Thyroid gland (tissue), 4 donors: ENCODE results near the gene CRACR2B. TPM values are rescaled to one million over a fixed set of nuclear protein-coding genes. Genes with fewer than 3 reads are reported as not detected.
A peak's percentile ranks its signal among the peaks of the same experiment; 100 is the strongest.

Source experiments
- DNase-seq, 2 donors: peaks; one replicate each; pipeline ENCODE4 v3.0.0-alpha.2; 2019
- H3K27ac ChIP-seq, 3 donors: fragments of 200-600 bp; sonication (generic); 1 replicate in 2 of 3; 2 replicates in 1 of 3; pipeline ENCODE4 v1.5.1; 2016 to 2019; ENCODE audit warnings: mild to moderate bottlenecking in 1 of 3, moderate library complexity in 1 of 3
- H3K27me3 ChIP-seq: fragments of 200-600 bp; sonication (generic); one replicate; pipeline ENCODE4 v1.5.1; 2019
- H3K36me3 ChIP-seq, 2 donors: fragments of 200-600 bp; sonication (generic); one replicate each; pipeline ENCODE4 v1.5.1; 2016 to 2019
- H3K4me1 ChIP-seq, 2 donors: fragments of 200-600 bp; sonication (generic); one replicate each; pipeline ENCODE4 v1.5.1; 2017 to 2019
- H3K4me3 ChIP-seq, 3 donors: fragments of 200-600 bp; sonication (generic); replicated peaks in 1 of 3; 1 replicate in 2 of 3; 2 replicates in 1 of 3; pipeline ENCODE4 v1.5.1; 2016; ENCODE audit warnings: mild to moderate bottlenecking in 1 of 3
- H3K9me3 ChIP-seq: fragments of 200-600 bp; sonication (generic); one replicate; pipeline ENCODE4 v1.5.1; 2017
- POLR2A ChIP-seq, 2 donors: fragments of 450-650 bp; IDR thresholded peaks; one replicate each; pipeline ENCODE4 v1.6.1; 2017; ENCODE audit warnings: antibody characterized with exemption in 2 of 2, mild to moderate bottlenecking in 2 of 2, moderate library complexity in 1 of 2
- WGBS, 2 donors: methylation state at CpG; one replicate each; pipeline ENCODE4 v1.1.5; 2017; 5-methylcytosine and 5-hydroxymethylcytosine counted together
- intact Hi-C: fragments of 100-400 bp; cut with DNase I; formaldehyde crosslinking; loops from one replicate; pipeline ENCODE4 v1.15.1; 2023
- total RNA-seq, 4 donors: library from RNA; depleted of rRNA; stranded (reverse); fragments of >200 nt; gene quantifications; one replicate each; pipeline ENCODE4 v1.2.3, GENCODE V29; 2016
- TF ChIP-seq, protein P1 (sequence below), 6 experiments: fragments of 200-600 bp in 3 of 6; fragments of 450-650 bp in 3 of 6; sonication (generic) in 3 of 6; IDR thresholded peaks; one replicate each; pipeline ENCODE4 v1.5.1; 2016 to 2019; ENCODE audit warnings: antibody characterized with exemption in 6 of 6, mild to moderate bottlenecking in 2 of 6, inconsistent platforms in 1 of 6, moderate library complexity in 1 of 6

The CRACR2B gene
- total RNA-seq, 4 donors from 2014 or later: 4.1 to 21.2 (median 12.3) TPM

DNA sequence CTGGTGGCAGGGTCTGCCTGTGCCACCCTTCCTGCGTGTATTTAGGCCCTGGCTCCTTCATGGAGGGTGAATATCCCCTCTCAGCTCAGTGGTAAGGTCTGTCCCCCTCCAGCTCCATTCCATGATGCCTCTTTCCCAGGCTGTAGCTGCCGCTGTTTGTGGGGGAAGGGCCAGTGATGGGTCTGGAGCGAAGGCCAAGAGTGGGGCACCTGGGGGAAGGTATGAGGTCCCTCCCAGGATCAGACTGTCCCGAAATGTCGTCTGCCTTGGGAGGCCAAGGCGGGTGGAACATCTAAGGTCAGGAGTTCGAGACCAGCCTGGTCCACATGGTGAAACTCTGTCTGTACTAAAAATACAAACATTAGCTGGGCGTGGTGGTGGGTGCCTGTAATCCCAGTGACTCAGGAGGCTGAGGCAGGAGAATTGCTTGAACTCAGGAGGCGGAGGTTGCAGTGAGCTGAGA, 6.2 kb downstream of the CRACR2B start:
- 54 to 72% methylated on average over 8 to 9 of the region's 9 CpGs for WGBS, 2 donors
- H3K4me1 ChIP-seq: peaks cover 47 to 53% of the 10 kb centered on the region in 2 donors

DNA sequence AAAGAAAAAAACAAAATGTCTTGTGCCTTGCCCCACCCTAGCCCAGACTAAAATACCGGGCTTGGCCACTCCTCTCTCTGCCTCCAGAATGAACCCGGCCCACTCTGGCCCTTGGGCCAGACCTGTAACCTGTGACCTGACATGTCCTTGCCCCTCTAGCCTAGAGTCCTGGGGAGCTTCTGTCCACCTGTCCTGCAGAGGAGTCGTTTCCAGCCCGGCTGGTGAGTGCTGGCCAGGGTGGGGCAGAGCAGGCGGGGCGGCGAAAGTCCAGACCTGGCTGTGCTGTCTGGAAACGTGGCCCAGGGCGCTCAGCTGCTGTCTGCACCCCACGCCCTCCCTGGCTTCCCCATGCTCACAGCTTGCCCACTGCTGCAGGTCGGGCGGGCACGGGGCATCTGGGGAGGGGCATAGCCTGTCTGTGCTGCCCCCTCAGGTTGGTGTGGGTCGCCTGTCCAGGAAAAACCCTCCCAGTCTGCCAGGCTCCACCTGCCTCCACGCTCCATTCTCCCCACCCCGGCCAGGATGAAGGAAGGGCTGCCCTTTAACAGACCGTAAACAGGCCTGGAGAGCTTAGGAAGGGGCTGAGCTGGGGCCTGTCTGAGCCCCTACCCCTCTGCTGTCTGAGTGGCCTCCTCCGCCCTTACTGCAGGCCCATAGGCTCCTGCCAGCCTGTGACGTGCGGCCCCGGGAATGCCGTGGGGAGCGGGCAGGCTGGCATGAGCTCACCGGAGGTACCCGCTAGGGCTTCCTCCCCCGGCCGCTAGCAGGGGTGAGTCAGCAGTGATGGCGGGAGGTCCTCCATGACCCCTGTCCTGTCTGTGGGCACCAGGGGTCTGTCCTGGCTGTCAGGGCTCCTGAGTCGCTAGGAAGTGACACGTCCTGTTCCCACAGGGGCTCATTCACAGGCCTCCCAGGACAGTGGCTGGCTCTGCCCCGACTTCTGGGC, 6.9 kb downstream of the CRACR2B start:
- peak; percentile 55 to 82 for DNase-seq
- peak overlapping the region in 1 of 3 donors; percentile 67 for H3K4me3 ChIP-seq
- intact Hi-C loops: no loop called here
- peak overlapping the region; percentile 25 to 66 (median 50) for H3K27ac ChIP-seq
- peaks cover 30 to 35% of the 10 kb centered on the region in 2 donors for H3K36me3 ChIP-seq
- no peaks in the 10 kb centered on the region for H3K27me3 ChIP-seq
- H3K9me3 ChIP-seq: no peaks in the 10 kb centered on the region
- 36 to 60% methylated on average over 10 to 15 of the region's 31 CpGs for WGBS, 2 donors
- peaks cover 39 to 45% of the 10 kb centered on the region in 2 donors for H3K4me1 ChIP-seq
- TF ChIP-seq, protein P1, sequence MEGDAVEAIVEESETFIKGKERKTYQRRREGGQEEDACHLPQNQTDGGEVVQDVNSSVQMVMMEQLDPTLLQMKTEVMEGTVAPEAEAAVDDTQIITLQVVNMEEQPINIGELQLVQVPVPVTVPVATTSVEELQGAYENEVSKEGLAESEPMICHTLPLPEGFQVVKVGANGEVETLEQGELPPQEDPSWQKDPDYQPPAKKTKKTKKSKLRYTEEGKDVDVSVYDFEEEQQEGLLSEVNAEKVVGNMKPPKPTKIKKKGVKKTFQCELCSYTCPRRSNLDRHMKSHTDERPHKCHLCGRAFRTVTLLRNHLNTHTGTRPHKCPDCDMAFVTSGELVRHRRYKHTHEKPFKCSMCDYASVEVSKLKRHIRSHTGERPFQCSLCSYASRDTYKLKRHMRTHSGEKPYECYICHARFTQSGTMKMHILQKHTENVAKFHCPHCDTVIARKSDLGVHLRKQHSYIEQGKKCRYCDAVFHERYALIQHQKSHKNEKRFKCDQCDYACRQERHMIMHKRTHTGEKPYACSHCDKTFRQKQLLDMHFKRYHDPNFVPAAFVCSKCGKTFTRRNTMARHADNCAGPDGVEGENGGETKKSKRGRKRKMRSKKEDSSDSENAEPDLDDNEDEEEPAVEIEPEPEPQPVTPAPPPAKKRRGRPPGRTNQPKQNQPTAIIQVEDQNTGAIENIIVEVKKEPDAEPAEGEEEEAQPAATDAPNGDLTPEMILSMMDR (IDR thresholded peaks at IDR 0.05): no peak
- TF ChIP-seq POLR2A (IDR thresholded peaks at IDR 0.05): peak in 1 of 2 donors; percentile 12

More for the DNA sequence above, 6.2 kb downstream of the CRACR2B start:
- H3K27ac ChIP-seq: peak overlapping the region; percentile 50 to 79 (median 74)
- TF ChIP-seq, protein P1 (IDR thresholded peaks at IDR 0.05): no peak
- DNase-seq: no peak
- no peaks in the 10 kb centered on the region for H3K27me3 ChIP-seq
- intact Hi-C loops: no loop called here
- peak overlapping the region in 2 of 3 donors; percentile 67 to 77 for H3K4me3 ChIP-seq
- peaks cover 23 to 27% of the 10 kb centered on the region in 2 donors for H3K36me3 ChIP-seq
- no peaks in the 10 kb centered on the region for H3K9me3 ChIP-seq

DNA sequence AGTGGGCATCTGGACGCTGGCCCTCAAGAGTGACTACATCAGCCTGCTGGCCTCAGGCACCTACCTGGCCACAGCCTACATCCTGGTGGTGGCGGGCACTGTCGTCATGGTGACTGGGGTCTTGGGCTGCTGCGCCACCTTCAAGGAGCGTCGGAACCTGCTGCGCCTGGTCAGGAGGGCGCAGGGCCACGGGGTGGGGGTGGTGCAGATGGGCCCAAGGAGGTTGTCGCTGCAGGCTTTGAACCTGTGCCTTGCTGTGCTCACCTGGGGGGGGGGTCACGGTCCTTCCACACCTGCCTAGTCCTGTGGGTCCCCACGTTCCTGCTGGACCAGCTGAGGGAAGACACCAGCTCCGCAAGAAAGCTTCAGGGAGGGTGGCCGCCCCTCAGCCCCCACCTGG, 8.6 kb downstream of the CRACR2B start:
- H3K36me3 ChIP-seq: peaks cover 34 to 40% of the 10 kb centered on the region in 2 donors
- DNase-seq: no peak
- no peak overlapping the region for H3K4me3 ChIP-seq
- intact Hi-C loops: no loop called here
- H3K27me3 ChIP-seq: no peaks in the 10 kb centered on the region
- H3K9me3 ChIP-seq: no peaks in the 10 kb centered on the region
- H3K27ac ChIP-seq: no peak overlapping the region
- TF ChIP-seq, protein P1 (IDR thresholded peaks at IDR 0.05): no peak
- no peak for TF ChIP-seq POLR2A (IDR thresholded peaks at IDR 0.05)
- WGBS, 2 donors: 96% methylated on average over 8 of the region's 14 CpGs; no CpG with 5 or more reads in 1 of the 2 donors
- H3K4me1 ChIP-seq: peaks cover 33 to 39% of the 10 kb centered on the region in 2 donors

- 80 to 89% methylated on average over 3 to 8 of the region's 9 CpGs for whole genome bisulfite sequencing, 2 donors
- no peak overlapping the region for H3K27ac ChIP-seq
- DNase-seq: no peak
- no peak for TF ChIP-seq POLR2A (IDR thresholded peaks at IDR 0.05)
- TF ChIP-seq, protein P1 (IDR thresholded peaks at IDR 0.05): no peak
- peaks cover 34 to 40% of the 10 kb centered on the region in 2 donors for H3K36me3 ChIP-seq
- H3K27me3 ChIP-seq: no peaks in the 10 kb centered on the region
- peaks cover 37 to 44% of the 10 kb centered on the region in 2 donors for H3K4me1 ChIP-seq
- no peak overlapping the region for H3K4me3 ChIP-seq
- no peaks in the 10 kb centered on the region for H3K9me3 ChIP-seq
- intact Hi-C loops: no loop called here
Observed at GRCh38 chr11:836700-837099, 9.0 kb downstream of the CRACR2B start.
